ENCODE data around the gene TRAF2.

- TF ChIP-seq EP300 (IDR thresholded peaks at IDR 0.05) = no peak
- no peak for TF ChIP-seq POLR2A (IDR thresholded peaks at IDR 0.05)
These were observed 70.3 kb downstream of the TRAF2 start for GRCh38 chr9:136956604-136957003.
